Neural progenitor cell (in vitro differentiated cells): ENCODE measurements around the gene ZNF385A. TPM values are rescaled to one million over a fixed set of nuclear protein-coding genes. Genes with fewer than 3 reads are reported as not detected.

ENCODE experiments used
- DNase-seq: peaks from one replicate; pipeline ENCODE4 v3.0.0-alpha.2; 2016; ENCODE audit warnings: low spot score
- H2AFZ ChIP-seq: fragments of 200-600 bp; sonication (generic); replicated peaks from 2 replicates; pipeline ENCODE4 v1.6.1; 2016; ENCODE audit warnings: antibody characterized with exemption
- H3F3A ChIP-seq: fragments of 200-600 bp; sonication (generic); 2 replicates; pipeline ENCODE4 v1.6.1; 2016; ENCODE audit warnings: antibody characterized with exemption, low read depth
- H3K27ac ChIP-seq: fragments of 200-600 bp; sonication (generic); 2 replicates; pipeline ENCODE4 v1.5.1; 2016; ENCODE audit warnings: mild to moderate bottlenecking
- H3K27me3 ChIP-seq: fragments of 200-600 bp; sonication (generic); 2 replicates; pipeline ENCODE4 v1.6.1; 2016; ENCODE audit warnings: mild to moderate bottlenecking, moderate library complexity
- H3K36me3 ChIP-seq: fragments of 200-600 bp; sonication (generic); 2 replicates; pipeline ENCODE4 v1.5.1; 2016
- H3K4me1 ChIP-seq: fragments of 200-600 bp; sonication (generic); 2 replicates; pipeline ENCODE4 v1.6.1; 2016; ENCODE audit warnings: mixed run types
- H3K4me2 ChIP-seq: fragments of 200-600 bp; sonication (generic); 2 replicates; pipeline ENCODE4 v1.6.1; 2016
- H3K4me3 ChIP-seq: fragments of 200-600 bp; sonication (generic); 2 replicates; pipeline ENCODE4 v1.5.1; 2016
- H3K79me2 ChIP-seq: fragments of 200-600 bp; sonication (generic); 2 replicates; pipeline ENCODE4 v1.6.1; 2016; ENCODE audit warnings: low read depth
- H3K9ac ChIP-seq: fragments of 200-600 bp; sonication (generic); 2 replicates; pipeline ENCODE4 v1.6.1; 2016
- H3K9me3 ChIP-seq: fragments of 200-600 bp; sonication (generic); 2 replicates; pipeline ENCODE4 v1.5.1; 2016; ENCODE audit warnings: low read depth
- H4K20me1 ChIP-seq: fragments of 200-600 bp; sonication (generic); 2 replicates; pipeline ENCODE4 v1.6.1; 2016; ENCODE audit warnings: low read depth
- H3K27ac Mint-ChIP-seq: 3 replicates; pipeline ENCODE4 v1.8.0; 2021; ENCODE audit warnings: mixed read lengths
- H3K27me3 Mint-ChIP-seq: 2 replicates; pipeline ENCODE4 v1.8.0; 2022; ENCODE audit warnings: low read depth, mild to moderate bottlenecking, inconsistent platforms, moderate library complexity, mixed read lengths; ENCODE audit not compliant: insufficient read depth
- H3K36me3 Mint-ChIP-seq: 3 replicates; pipeline ENCODE4 v1.8.0; 2021; ENCODE audit warnings: mixed read lengths
- H3K4me1 Mint-ChIP-seq: 3 replicates; pipeline ENCODE4 v1.8.0; 2021; ENCODE audit warnings: mixed read lengths
- H3K4me3 Mint-ChIP-seq: 3 replicates; pipeline ENCODE4 v1.8.0; 2021; ENCODE audit warnings: mild to moderate bottlenecking, moderate library complexity, mixed read lengths
- H3K9me3 Mint-ChIP-seq: 3 replicates; pipeline ENCODE4 v1.8.0; 2020; ENCODE audit warnings: mixed read lengths
- EZH2 ChIP-seq: fragments of 200-600 bp; sonication (generic); IDR thresholded peaks from 2 replicates; pipeline ENCODE4 v1.6.1; 2017; ENCODE audit warnings: antibody characterized with exemption, mild to moderate bottlenecking, moderate library complexity
- EZH2phosphoT487 ChIP-seq: fragments of 200-600 bp; sonication (generic); IDR thresholded peaks from 2 replicates; pipeline ENCODE4 v1.6.1; 2017; ENCODE audit warnings: antibody characterized with exemption
- total RNA-seq: library from RNA; depleted of rRNA; stranded (reverse); fragments of >200 nt; gene quantifications from 2 replicates; pipeline ENCODE4 v1.2.3, GENCODE V29; 2015; ENCODE audit warnings: low replicate concordance
- TF ChIP-seq, protein P1 (sequence below): fragments of 200-600 bp; sonication (generic); IDR thresholded peaks from 2 replicates; pipeline ENCODE4 v1.5.1; 2017; ENCODE audit warnings: antibody characterized with exemption, mild to moderate bottlenecking

The ZNF385A gene
- total RNA-seq, 1 donor from 2014 or later: 6.2 TPM

DNA sequence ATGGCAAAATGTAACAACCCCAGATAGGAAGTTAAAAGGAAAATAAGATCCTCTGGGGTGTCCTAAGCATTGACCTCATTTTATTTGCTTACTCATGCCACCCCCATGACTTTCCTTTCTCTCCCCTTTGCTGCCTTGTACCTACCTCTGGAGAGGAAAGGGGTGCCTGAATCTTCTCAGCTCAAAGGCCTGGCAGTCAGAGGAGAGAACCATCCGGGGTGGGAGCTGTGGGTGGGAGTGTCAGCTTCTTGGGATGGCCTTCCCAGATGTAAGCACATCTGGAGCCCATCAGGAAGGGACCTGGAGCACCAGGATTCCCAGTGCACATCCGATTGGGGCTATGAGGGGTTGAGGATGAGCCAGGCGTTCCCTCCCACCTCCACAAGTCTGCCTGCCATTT lies 39.7 kb upstream of the ZNF385A start:
- H3K36me3 Mint-ChIP-seq: no peaks in the 10 kb centered on the region
- H3K4me2 ChIP-seq: no peak overlapping the region
- TF ChIP-seq EZH2phosphoT487: no peak
- TF ChIP-seq, protein P1, sequence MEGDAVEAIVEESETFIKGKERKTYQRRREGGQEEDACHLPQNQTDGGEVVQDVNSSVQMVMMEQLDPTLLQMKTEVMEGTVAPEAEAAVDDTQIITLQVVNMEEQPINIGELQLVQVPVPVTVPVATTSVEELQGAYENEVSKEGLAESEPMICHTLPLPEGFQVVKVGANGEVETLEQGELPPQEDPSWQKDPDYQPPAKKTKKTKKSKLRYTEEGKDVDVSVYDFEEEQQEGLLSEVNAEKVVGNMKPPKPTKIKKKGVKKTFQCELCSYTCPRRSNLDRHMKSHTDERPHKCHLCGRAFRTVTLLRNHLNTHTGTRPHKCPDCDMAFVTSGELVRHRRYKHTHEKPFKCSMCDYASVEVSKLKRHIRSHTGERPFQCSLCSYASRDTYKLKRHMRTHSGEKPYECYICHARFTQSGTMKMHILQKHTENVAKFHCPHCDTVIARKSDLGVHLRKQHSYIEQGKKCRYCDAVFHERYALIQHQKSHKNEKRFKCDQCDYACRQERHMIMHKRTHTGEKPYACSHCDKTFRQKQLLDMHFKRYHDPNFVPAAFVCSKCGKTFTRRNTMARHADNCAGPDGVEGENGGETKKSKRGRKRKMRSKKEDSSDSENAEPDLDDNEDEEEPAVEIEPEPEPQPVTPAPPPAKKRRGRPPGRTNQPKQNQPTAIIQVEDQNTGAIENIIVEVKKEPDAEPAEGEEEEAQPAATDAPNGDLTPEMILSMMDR: no peak
- TF ChIP-seq EZH2: no peak

DNA sequence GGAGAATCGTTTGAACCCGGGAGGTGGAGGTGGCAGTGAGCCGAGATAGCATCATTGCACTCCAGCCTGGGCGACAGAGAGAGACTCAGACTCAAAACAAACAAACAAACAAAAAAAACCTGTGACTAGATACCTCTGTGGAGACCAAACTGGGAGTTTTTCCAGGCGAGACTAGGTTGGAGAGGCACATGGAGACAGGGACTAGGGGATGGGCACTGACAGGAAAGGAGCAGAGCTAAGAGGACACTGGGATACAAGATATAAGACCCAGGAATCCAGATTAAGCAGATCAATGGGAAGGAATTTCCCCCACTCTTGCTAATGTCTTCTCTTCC lies 39.2 kb upstream of the ZNF385A start:
- Histone ChIP-seq H3K4me3 (no peak overlapping the region), H3K4me1 (peaks cover 28% of the 10 kb centered on the region), H3F3A (peaks cover 19% of the 10 kb centered on the region), H3K79me2 (peaks cover 2% of the 10 kb centered on the region), H3K9ac (no peak overlapping the region), H3K4me2 (no peak overlapping the region), H3K27ac (no peak overlapping the region), H4K20me1 (no peaks in the 10 kb centered on the region), H2AFZ (no peak overlapping the region), H3K9me3 (no peaks in the 10 kb centered on the region), H3K27me3 (no peaks in the 10 kb centered on the region), H3K36me3 (no peaks in the 10 kb centered on the region)
- Mint-ChIP-seq H3K9me3 (no peaks in the 10 kb centered on the region), H3K4me1 (peaks cover 23% of the 10 kb centered on the region), H3K27ac (no peak overlapping the region), H3K36me3 (no peaks in the 10 kb centered on the region), H3K4me3 (no peak overlapping the region), H3K27me3 (peaks cover 20% of the 10 kb centered on the region)
- TF ChIP-seq EZH2phosphoT487 (no peak), EZH2 (no peak)
- TF ChIP-seq, protein P1: no peak
- DNase-seq: no peak

More for the DNA sequence above, 39.7 kb upstream of the ZNF385A start:
- no peak for DNase-seq
- Histone ChIP-seq H3K9ac (no peak overlapping the region), H3K27ac (no peak overlapping the region), H3K27me3 (no peaks in the 10 kb centered on the region), H3K9me3 (no peaks in the 10 kb centered on the region), H3F3A (peaks cover 18% of the 10 kb centered on the region), H2AFZ (no peak overlapping the region), H3K4me3 (no peak overlapping the region), H3K4me1 (peaks cover 32% of the 10 kb centered on the region), H3K79me2 (no peaks in the 10 kb centered on the region), H3K36me3 (no peaks in the 10 kb centered on the region), H4K20me1 (no peaks in the 10 kb centered on the region)
- Mint-ChIP-seq H3K9me3 (no peaks in the 10 kb centered on the region), H3K27me3 (peaks cover 20% of the 10 kb centered on the region), H3K4me1 (peaks cover 23% of the 10 kb centered on the region), H3K27ac (no peak overlapping the region), H3K4me3 (no peak overlapping the region)

DNA sequence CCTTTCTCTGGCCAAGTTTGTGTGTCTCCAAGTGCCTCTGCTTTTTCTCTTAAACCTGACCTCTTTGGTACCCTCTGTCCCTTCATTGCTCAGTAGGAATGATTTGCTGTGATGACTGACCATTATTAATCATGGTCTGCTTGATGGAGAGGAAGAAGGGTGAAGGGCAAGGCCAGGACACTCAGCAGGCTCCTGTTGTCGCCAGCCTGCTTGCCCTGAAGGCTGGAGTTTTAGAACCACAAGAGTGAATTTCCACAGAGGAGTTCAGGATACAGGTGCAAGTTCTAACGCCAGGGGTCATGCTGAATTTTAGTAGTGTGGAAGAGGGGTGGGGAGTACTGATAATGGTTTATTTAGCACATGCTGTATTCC lies 37.3 kb upstream of the ZNF385A start:
- Mint-ChIP-seq H3K27me3 (peaks cover 16% of the 10 kb centered on the region), H3K36me3 (no peaks in the 10 kb centered on the region), H3K9me3 (no peaks in the 10 kb centered on the region), H3K27ac (no peak overlapping the region), H3K4me1 (peaks cover 28% of the 10 kb centered on the region), H3K4me3 (no peak overlapping the region)
- peaks cover 31% of the 10 kb centered on the region for H3K4me1 ChIP-seq
- no peak overlapping the region for H2AFZ ChIP-seq
- H3K27ac ChIP-seq: no peak overlapping the region
- no peak for DNase-seq
- H3K36me3 ChIP-seq: no peaks in the 10 kb centered on the region
- peaks cover 21% of the 10 kb centered on the region for H3K79me2 ChIP-seq
- peaks cover 1% of the 10 kb centered on the region for H4K20me1 ChIP-seq
- H3K9ac ChIP-seq: no peak overlapping the region
- TF ChIP-seq EZH2 (no peak), EZH2phosphoT487 (no peak)
- TF ChIP-seq, protein P1: no peak
- no peaks in the 10 kb centered on the region for H3K9me3 ChIP-seq
- H3K4me3 ChIP-seq: no peak overlapping the region
- H3F3A ChIP-seq: peaks cover 19% of the 10 kb centered on the region
- H3K27me3 ChIP-seq: no peaks in the 10 kb centered on the region
- no peak overlapping the region for H3K4me2 ChIP-seq
